Head of caudate nucleus (tissue), 42 donors: ENCODE measurements around the gene MYORG.
"Not testable (repeated sequence)": the region's sequence is repeated elsewhere in the genome, so short reads cannot be mapped to it uniquely, and the experiment has no call there.

ENCODE experiments used
- DNase-seq, 42 donors: peaks; one replicate each; pipeline versions ENCODE4 v3.0.0 to v3.0.0-alpha.2; 2020 to 2021; ENCODE audit warnings: mixed read lengths in 7 of 42
- intact Hi-C: fragments of 100-400 bp; cut with DNase I; formaldehyde crosslinking; loops from one replicate; pipeline ENCODE4 v1.15.0; 2022

Gene MYORG

DNA sequence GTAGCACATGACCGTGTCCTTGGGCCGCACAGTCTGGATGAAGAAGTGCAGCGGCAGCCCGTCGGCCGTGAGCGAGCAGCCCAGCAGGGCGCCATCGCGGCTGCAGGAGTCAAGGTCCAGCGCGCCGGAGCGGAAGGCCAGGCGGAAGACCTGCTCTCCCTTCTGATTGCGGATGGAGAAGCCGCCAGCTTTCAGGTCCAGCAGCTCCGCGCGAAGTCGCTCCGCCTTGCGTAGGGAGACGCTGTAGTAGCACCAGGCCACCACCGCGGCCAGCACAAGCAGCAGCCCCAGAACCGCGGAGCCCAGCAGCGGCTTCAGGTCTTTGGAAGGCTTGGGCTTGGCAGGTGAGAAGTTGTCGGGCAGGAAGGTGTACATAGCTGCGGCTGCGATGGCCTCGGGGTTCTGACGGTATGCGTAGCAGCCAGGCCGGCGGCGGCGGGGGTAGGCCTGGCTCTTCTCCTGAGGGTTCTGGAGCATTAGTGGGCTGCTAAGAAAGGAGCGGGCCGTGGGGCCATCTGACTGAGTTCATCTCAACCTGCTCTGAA lies 4.2 kb downstream of the MYORG start:
- DNase-seq, result no peak
- intact Hi-C loops, result no loop called here

DNA sequence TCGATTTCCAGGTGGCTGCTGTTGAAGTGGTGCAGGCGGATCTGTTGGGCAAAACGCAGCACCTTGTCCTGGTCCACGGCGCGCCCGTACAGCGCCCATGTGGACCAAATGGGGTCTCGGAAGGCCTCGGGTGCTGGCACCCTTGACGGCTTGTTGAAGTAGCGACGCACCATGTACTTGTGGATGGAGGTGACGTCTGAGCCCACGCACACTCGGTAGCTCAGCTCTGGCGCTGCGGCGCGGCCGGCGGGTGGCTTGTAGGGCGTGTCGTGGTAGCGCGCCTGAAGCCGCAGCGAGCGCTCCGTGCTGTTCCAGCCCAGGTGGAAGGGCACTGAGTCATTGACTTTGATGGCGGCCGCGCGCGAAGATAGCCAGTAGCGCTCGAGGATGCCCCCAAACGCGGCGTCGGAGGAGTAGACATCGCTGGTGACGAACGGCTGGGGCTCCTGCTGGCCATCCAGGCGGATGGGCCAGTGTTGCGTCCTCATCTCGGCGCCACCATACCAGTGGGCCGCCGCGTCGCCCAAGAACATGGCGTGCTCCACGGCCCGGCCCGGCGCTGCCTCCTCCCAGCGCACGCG lies 4.7 kb downstream of the MYORG start:
- no peak for DNase-seq
- intact Hi-C loops, result no loop called here

DNA sequence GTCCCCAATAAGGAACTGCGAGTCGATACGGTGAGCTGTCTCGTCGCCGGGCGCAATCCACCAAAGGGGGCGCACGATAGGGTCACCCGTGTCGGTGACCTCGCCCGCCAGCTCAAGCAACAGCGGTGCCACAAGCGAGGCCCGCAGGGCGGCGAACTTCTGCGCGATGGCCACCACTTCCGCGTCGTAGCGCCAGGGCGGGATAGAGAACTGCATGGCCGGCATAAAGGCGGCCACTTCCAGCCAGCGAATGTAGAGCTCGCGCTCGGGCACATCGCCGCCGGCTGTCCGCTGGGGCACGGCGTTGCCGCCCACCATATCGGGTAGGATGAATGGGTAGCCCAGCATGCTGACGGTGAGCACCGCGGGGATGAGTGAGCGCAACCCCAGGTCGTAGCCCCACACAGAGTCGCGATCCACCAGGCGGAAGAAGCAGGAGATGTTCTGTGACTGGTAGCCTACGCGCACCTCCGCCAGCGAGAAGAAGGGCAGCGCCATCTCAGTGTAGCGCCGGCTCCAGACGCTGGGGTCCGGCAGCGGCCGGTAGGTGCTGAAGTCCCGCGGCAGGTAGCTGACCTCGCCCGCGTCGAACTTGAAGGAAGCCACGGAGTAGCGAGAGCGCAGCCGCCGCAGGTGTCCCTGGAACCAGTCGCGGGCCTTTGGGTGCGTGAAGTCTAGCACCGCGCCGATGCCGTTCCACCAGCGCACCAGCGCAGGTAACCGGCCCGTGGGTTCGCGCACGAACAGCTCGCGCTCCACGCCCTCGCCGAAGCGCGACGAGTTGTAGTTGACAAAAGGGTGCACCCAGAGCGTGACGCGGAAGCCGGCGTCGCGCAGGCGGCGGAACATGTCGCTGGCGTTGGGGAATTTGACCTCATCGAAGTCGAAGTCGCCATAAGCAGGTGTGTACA lies 5.5 kb downstream of the MYORG start:
- intact Hi-C loops, result no loop called here
- no peak for DNase-seq

DNA sequence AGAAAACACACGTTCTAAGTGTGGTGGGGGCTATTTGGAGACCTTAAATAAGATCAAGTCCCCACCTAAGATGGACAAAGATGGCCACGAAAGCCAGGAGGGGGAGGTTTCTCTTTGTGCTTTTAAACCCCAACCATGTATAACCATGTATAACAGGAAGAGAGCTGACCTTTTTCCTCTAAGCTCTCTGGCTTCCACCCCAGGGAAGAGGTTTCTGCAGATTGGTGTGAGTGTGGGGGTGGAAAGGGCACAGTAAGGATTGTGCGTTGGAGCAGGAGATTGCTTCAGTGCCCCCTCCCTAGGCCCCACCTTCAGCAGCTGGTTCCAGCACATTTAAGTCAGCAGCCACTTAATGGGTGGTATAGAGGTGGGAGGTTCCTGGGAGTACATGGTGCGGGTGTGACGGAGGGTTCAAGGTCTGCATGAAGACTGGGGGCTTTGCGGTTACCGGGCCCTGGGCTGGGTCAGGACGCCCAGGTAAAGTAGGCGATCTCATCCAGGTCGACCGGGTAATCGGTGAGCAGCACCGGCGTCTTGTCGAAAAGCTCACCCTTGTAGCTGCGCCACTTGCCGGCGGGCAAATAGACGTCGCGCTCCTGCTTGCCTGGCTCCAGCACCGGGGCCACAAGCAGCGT lies 6.2 kb downstream of the MYORG start:
- intact Hi-C loops, result no loop called here
- no peak for DNase-seq

- intact Hi-C loops, result no loop called here
- no peak for DNase-seq
These were observed 7.1 kb downstream of the MYORG start for GRCh38 chr9:34369636-34370035.

DNA sequence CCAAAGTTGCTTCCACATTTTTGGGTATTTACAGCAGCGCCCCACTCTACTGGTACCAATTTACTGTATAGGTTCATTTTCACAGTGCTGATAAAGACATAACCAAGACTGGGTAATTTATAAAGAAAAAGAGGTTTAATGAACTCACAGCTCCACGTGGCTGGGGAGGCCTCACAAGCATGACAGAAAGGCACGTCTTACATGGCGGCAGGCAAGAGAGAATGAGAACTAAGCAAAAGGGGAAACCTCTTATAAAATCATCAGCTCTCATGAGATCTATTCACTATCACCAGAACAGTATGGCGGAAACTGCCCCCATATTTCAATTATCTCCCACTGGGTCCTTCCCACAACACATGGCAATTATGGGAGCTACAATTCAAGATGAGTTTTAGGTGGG lies 7.9 kb downstream of the MYORG start:
- DNase-seq, intact Hi-C loops: not testable (repeated sequence)

- peak in 1 of 42 donors; percentile 25 for DNase-seq
- intact Hi-C loops, result not testable (repeated sequence)
These were observed 8.8 kb downstream of the MYORG start for GRCh38 chr9:34367751-34368410.

GRCh38 chr9:34366365-34366764 lies 10.3 kb downstream of the MYORG start:
- intact Hi-C loops, result no loop called here

DNA sequence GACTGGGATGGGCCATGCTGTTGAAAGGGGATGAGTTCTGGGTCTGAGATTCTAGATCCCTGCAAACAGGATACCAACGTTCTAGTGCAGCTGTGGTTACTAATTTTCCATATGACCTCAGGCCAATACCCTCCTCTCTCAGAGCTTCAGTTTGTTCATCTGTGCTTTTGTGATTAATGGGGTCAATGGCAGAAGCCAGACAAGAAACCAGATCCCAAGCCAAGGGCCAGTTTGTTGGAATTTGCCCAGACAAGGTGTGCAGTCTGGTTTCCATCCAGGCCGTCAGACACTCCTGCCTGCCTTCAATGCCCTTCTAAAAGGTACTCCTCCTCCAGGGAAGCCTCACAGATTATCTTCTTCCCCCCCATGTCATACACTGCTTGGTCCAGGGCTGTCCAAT lies 11.4 kb downstream of the MYORG start:
- no peak for DNase-seq
- intact Hi-C loops, result no loop called here

More at GRCh38 chr9:34366365-34366764, 10.3 kb downstream of the MYORG start:
- DNase-seq, result peak in 1 of 42 donors; percentile 26

- intact Hi-C loops, result no loop called here
- DNase-seq, result no peak
These were observed 12.9 kb downstream of the MYORG start for GRCh38 chr9:34363619-34364351.

DNA sequence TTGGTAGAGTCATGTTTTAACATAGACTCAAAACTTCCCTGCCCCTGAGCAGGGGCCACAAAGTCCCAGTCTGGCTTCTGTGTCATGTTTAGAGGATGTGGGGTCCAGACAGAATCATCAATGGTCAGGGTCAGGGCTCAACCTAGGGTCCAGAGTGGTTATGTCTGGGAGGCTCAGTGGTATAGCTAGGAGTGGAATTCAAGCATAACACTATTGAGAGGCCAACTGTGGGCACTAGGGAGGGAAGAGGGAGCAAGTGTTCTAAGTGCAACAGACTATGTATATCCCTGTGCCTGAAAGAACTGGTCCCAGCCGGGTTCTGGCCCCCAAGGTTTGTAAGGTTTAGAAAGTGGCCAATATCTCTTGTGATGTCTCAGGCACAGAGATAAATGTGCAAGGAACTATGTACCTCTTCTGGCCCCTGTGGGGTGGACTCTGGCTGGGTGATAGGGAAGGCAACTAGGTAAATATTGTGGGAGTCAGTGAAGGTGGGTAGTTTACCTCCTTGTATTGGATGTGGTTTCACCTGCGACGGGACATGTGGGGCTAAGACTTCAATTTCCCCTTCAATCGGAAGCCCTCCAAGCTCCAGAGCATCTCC lies 14.0 kb downstream of the MYORG start:
- DNase-seq, result peak in 2 of 42 donors; percentile 8

GRCh38 chr9:34352957-34353356 lies 23.7 kb downstream of the MYORG start:
- intact Hi-C loops, result not testable (repeated sequence)
- DNase-seq, result peak in 1 of 42 donors; percentile 0

More for the DNA sequence above, 14.0 kb downstream of the MYORG start:
- intact Hi-C loops, result no loop called here

GRCh38 chr9:34352122-34352652 lies 24.5 kb downstream of the MYORG start:
- peak in 1 of 42 donors; percentile 5 for DNase-seq
- intact Hi-C loops, result not testable (repeated sequence)

- intact Hi-C loops, result no loop called here
- no peak for DNase-seq
These were observed 27.4 kb downstream of the MYORG start for GRCh38 chr9:34349324-34349723.

DNA sequence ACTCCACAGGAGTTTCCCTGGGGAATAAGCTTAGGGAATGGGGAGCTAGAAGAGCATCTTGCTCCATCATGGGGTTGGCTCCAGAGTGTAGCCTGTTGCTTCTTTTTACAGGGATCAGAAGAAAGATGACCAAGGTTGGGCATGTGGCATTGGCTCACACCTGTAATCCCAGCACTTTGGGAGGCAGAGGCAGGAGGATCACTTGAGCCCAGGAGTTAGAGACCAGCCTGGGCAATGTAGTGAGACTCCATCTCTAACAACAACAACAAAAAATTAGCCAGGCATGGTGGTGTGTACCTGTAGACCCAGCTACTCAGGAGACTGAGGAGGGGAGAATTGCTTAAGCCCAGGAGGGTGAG lies 28.9 kb downstream of the MYORG start:
- no peak for DNase-seq
- intact Hi-C loops, result no loop called here

DNA sequence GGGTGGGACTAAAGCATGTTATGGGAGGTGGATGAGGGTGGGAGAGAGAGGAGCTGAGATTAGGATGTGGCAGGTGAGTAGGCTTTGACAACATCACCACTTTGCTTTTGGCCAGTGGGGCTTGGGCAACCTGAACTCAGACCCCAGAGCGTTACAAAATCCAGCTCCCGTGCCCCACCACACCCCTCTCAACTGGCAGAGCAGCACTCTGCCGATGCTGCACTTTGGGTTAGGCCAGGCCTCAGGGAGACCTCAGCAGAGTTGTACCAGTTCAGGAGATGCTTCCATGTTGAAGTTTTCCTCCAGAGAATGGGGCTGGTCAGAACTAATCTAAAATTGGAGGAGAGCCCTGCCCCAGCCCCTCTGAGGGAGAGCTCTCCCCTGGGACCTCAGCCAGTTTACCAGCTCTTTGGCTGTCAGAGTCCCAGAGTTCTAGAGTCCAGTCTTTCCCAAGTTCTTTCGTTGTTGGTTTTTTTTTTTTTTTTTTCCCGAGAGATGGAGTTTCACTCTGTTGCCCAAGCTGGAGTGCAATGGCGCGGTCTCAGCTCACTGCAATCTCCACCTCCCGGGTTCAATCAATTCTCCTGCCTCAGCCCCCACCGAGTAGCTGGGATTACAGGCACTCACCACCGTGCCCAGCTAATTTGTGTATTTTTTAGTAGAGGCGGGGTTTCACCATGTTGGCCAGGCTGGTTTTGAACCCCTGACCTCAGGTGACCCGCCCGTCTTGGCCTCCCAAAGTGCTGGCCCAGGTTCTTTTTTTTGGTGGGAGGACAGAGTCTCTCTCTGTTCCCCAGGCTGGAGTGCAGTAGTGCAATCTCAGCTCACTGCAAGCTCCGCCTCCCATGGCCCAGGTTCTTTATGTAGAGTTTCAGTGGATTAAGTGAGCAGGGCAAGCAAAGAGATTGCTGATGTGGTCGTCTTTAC lies 29.6 kb downstream of the MYORG start:
- intact Hi-C loops, result no loop called here
- DNase-seq, result no peak

- no peak for DNase-seq
- intact Hi-C loops, result no loop called here
These were observed 33.1 kb downstream of the MYORG start for GRCh38 chr9:34343605-34344004.
